Left ventricle myocardium inferior (tissue), 1 donor: ENCODE data around the gene INIP. TPM values are rescaled to one million over a fixed set of nuclear protein-coding genes. Genes with fewer than 3 reads are reported as not detected.

Experiments
- DNase-seq: peaks from one replicate; pipeline ENCODE4 v3.0.0-alpha.2; 2020
- H3K27ac ChIP-seq: fragments of 200-600 bp; replicated peaks from 2 replicates; pipeline ENCODE4 v1.8.0; 2021
- H3K27me3 ChIP-seq: fragments of 200-600 bp; 2 replicates; pipeline ENCODE4 v1.8.0; 2021; ENCODE audit warnings: low read depth
- H3K36me3 ChIP-seq: fragments of 200-600 bp; 2 replicates; pipeline ENCODE4 v1.8.0; 2021
- H3K4me1 ChIP-seq: fragments of 200-600 bp; 2 replicates; pipeline ENCODE4 v1.8.0; 2021
- H3K4me3 ChIP-seq: fragments of 200-600 bp; 2 replicates; pipeline ENCODE4 v1.8.0; 2021; ENCODE audit warnings: mild to moderate bottlenecking, moderate library complexity
- H3K9me3 ChIP-seq: fragments of 200-600 bp; replicated peaks from 2 replicates; pipeline ENCODE4 v1.8.0; 2021
- CTCF ChIP-seq: fragments of 200-600 bp; IDR thresholded peaks from 2 replicates; pipeline ENCODE4 v1.8.0; 2021; ENCODE audit warnings: antibody characterized with exemption, mild to moderate bottlenecking, borderline replicate concordance
- intact Hi-C: fragments of 100-400 bp; cut with micrococcal nuclease; formaldehyde crosslinking; loops from one replicate; pipeline ENCODE4 v1.11.0; 2022
- total RNA-seq: library from RNA; stranded (reverse); fragmentation: NEBNext Ultra II Directional; extraction: Animal tissue kit (Norgen Biotek cat#: 25700); gene quantifications from one replicate; pipeline ENCODE4 v1.2.1, GENCODE V29; 2021
- donor health status: DM: no; HTN: yes; CAD: no; lungs with severe emphysema.

Gene INIP
- total RNA-seq, 1 donor from 2014 or later = 15.2 TPM

- Histone ChIP-seq H3K27me3 (no peaks in the 10 kb centered on the region), H3K27ac (no peak overlapping the region), H3K36me3 (no peaks in the 10 kb centered on the region), H3K4me1 (peaks cover 9% of the 10 kb centered on the region), H3K4me3 (no peak overlapping the region), H3K9me3 (peaks cover 18% of the 10 kb centered on the region)
- intact Hi-C loops = no loop called here
- no peak for TF ChIP-seq CTCF
- no peak for DNase-seq
Measured at GRCh38 chr9:112640311-112640710, 77.6 kb downstream of the INIP start.

Other genes with a start within 250 kb of the INIP start
- gene KIAA1958, start 231.3 kb downstream of the INIP start, total RNA-seq = 5.6 TPM
- 3.2 TPM for gene SNX30, start 32.6 kb upstream of the INIP start, total RNA-seq
- not detected for gene SLC46A2, start 172.8 kb upstream of the INIP start, total RNA-seq